ENCODE results near the gene PATJ. TPM values are rescaled to one million over a fixed set of nuclear protein-coding genes. Genes with fewer than 3 reads are reported as not detected.

PATJ gene
- total and polyA plus RNA-seq, 2 donors (not counting 3 experiments of a cell fraction or from before 2014, with no cell fraction given), result 1.1 to 3.0 TPM

DNA sequence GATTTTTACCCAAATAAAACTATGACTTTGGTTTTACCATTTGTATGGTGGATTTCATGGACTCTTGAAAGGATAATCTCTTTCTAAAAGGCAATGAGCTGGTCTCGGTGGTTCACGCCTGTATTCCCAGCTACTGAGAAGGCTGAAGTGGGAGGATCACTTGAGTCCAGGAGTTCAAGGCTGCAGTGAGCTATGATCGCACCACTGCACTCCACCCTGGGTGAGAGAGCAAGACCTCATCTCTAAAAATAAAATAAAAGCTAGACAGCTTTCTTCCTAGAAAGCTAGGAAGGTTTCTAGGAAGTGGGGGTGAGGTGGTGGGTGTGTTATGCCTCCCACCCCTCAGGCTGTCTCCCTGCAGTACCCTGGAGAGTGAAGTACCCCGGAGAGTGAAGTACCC lies 398.4 kb downstream of the PATJ start:
- CTCF ChIA-PET, result interaction anchor here (2.6 to 2.7 kb wide), 2 partner anchors 9 to 13 kb away, joined by 7 to 14 read pairs; no protein-coding TSS in a partner anchor
- no peak overlapping the region for H3K27ac ChIP-seq (ENCODE audit: insufficient read depth, low read depth, low read length)
- dilution Hi-C loops (cut with MboI; ENCODE audit: extremely low pct_ligation_motif_present, low sequenced_read_pairs), result no loop called here
- H3K9ac ChIP-seq (replicated peaks; ENCODE audit: extremely low read depth, insufficient read depth, low read length), result no peak overlapping the region
- no TSS peak for BruUV-seq (replicated peaks)
- no peak overlapping the region for H3K4me2 ChIP-seq (ENCODE audit: insufficient read depth, low read length)
- FAIRE-seq (no peak), DNase-seq (ENCODE audit: low read depth, low spot score) (no peak)
- H3K79me2 ChIP-seq (ENCODE audit: control insufficient read depth, insufficient read depth, low read length), result no peaks in the 10 kb centered on the region
- no peaks in the 10 kb centered on the region for H3K4me1 ChIP-seq (ENCODE audit: control insufficient read depth, extremely low read depth, insufficient read depth, low read length)
- no peak overlapping the region for H2AFZ ChIP-seq (ENCODE audit: low read depth, low read length)
- no peaks in the 10 kb centered on the region for H3K36me3 ChIP-seq (ENCODE audit: control insufficient read depth in 2 of 2, extremely low read depth in 1 of 2, insufficient read depth in 2 of 2, low read length in 2 of 2)
- intact Hi-C loops (cut with micrococcal nuclease), result no loop called here
- H3K27me3 ChIP-seq (ENCODE audit: control insufficient read depth in 2 of 2, insufficient read depth in 2 of 2, low read length in 2 of 2), result no peaks in the 10 kb centered on the region
- no peaks in the 10 kb centered on the region for H4K20me1 ChIP-seq (replicated peaks; ENCODE audit: control insufficient read depth, extremely low read depth, insufficient read depth, low read length)
- H3K9me1 ChIP-seq (replicated peaks; ENCODE audit: control insufficient read depth, extremely low read depth, insufficient read depth, low read length), result no peaks in the 10 kb centered on the region
- TF ChIP-seq, protein P1, sequence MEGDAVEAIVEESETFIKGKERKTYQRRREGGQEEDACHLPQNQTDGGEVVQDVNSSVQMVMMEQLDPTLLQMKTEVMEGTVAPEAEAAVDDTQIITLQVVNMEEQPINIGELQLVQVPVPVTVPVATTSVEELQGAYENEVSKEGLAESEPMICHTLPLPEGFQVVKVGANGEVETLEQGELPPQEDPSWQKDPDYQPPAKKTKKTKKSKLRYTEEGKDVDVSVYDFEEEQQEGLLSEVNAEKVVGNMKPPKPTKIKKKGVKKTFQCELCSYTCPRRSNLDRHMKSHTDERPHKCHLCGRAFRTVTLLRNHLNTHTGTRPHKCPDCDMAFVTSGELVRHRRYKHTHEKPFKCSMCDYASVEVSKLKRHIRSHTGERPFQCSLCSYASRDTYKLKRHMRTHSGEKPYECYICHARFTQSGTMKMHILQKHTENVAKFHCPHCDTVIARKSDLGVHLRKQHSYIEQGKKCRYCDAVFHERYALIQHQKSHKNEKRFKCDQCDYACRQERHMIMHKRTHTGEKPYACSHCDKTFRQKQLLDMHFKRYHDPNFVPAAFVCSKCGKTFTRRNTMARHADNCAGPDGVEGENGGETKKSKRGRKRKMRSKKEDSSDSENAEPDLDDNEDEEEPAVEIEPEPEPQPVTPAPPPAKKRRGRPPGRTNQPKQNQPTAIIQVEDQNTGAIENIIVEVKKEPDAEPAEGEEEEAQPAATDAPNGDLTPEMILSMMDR (IDR thresholded peaks at IDR 0.05; ENCODE audit: extremely low read depth in 1 of 2, insufficient read depth in 1 of 2, low read depth in 1 of 2, low read length in 2 of 2), result no peak
- TF ChIP-seq, protein P2, sequence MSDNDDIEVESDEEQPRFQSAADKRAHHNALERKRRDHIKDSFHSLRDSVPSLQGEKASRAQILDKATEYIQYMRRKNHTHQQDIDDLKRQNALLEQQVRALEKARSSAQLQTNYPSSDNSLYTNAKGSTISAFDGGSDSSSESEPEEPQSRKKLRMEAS (IDR thresholded peaks at IDR 0.05; ENCODE audit: insufficient read depth, insufficient read length), result no peak
- TF ChIP-seq POLR2AphosphoS5 (IDR thresholded peaks at IDR 0.05; ENCODE audit: insufficient read depth, low read depth, low read length) (no peak), EZH2 (IDR thresholded peaks at IDR 0.05; ENCODE audit: borderline replicate concordance, low read depth, low read length, severe bottlenecking) (no peak), MYC (IDR thresholded peaks at IDR 0.05; ENCODE audit: low read depth, low read length) (no peak), JUN (IDR thresholded peaks at IDR 0.05; ENCODE audit: borderline replicate concordance, insufficient read depth, insufficient read length, low read depth) (no peak), GATA2 (IDR thresholded peaks at IDR 0.05; ENCODE audit: insufficient read depth, insufficient read length, low read depth, low read length) (no peak), FOS (IDR thresholded peaks at IDR 0.05; ENCODE audit: borderline replicate concordance, insufficient read depth, low read length) (no peak), POLR2A (IDR thresholded peaks at IDR 0.05; ENCODE audit: low read depth, low read length) (no peak)
- no peak overlapping the region for H3K4me3 ChIP-seq (replicated peaks in 1 of 3; ENCODE audit: insufficient read depth in 1 of 3, low read depth in 1 of 3, low read length in 3 of 3)
- POLR2A ChIA-PET, result no interaction called here
- H3K9me3 ChIP-seq (replicated peaks; ENCODE audit: control insufficient read depth, insufficient read depth, low read length), result no peaks in the 10 kb centered on the region

Measured in endothelial cell of umbilical vein (primary cell).